NCI-H2107 treated with DMSO at 0.1 percent for 48 hours (cell line): Measurements from ENCODE around the gene MS4A13.
A peak's percentile ranks its signal among the peaks of the same experiment; 100 is the strongest.
"Not testable (repeated sequence)": the region's sequence is repeated elsewhere in the genome, so short reads cannot be mapped to it uniquely, and the experiment has no call there.

Experiments
- DNase-seq: peaks from one replicate; lab custom pipeline; 2025; ENCODE audit not compliant: unreplicated experiment; lab: John Stamatoyannopoulos, UW

Gene MS4A13, protein sequence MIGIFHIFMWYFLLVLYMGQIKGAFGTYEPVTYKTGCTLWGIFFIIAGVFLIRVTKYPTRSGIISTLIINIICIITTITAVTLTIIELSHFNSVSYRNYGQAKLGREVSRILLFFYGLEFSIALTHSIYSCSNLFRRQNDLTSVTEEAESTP

DNA sequence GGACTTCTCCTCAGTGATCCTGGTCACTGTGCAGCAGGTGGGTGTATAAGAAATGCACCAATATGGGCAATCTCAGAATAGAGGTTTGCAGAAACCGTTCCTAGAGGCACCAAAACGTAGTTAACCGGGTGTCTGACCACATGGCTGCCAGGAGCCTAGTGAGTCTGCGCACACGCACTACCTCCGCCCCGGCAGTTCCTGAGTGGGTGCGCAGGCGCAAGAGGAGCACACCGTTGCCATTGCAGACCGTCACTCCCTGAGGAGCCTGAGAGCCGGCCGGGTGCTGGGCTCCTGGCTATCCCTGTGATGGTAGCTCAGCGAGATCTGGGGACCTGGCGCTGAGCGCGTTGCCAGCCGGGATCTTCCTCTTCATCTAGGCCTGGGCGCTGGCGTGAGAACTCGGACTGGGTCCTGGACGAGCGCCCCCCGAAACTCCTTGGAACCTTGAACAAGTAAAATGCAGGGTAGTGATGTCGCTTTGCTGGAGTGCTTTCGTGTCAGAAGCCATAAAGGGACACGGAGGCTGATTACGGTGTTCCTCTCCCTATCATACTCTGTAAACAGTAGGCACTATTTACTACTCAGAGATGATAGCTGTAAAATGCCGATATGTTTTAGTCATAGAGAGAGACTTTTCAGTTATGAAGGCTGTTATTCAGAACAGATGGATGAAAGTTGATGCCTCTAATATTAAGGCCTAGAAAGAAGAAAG, at the start of gene MS4A13:
TSS of gene MS4A13 (plus strand) at position 249 of the 712 bp plus-strand sequence. CDS start 2,692 bp downstream, outside the sequence.
- DNase-seq, result no peak

DNA sequence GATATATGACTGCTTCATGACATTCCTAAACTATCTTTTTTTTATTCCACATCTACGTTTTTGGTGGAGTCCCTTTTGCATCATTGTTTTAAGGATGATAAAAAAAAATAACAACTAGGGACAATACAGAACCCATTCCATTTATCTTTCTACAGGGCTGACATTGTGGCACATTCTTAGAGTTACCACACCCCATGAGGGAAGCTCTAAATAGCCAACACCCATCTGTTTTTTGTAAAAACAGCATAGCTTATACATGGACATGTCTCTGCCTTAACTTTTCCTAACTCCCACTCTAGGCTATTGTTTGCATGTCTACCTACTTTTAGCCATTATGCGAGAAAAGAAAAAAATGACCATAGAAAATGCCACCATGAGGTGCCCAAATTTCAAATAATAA, 46.4 kb upstream of the MS4A13 start:
- no peak for DNase-seq

DNA sequence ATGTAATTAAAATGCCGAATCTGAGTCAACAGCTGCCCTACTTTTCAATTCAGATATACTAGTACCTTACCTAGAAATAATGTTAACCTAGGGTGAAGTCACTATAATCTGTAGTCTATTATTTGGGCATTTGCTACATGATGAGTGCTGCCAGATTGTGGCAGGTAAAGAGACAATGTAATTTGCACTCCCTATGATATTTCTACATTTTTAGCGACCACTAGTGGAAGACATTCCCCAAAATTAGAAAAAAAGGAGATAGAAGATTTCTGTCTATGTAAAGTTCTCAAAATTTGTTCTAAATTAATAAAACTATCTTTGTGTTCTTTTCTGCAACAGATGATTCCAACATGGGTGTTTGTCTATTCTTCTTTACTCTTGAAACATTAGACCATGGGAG, 45.5 kb upstream of the MS4A13 start:
- DNase-seq, result no peak

DNA sequence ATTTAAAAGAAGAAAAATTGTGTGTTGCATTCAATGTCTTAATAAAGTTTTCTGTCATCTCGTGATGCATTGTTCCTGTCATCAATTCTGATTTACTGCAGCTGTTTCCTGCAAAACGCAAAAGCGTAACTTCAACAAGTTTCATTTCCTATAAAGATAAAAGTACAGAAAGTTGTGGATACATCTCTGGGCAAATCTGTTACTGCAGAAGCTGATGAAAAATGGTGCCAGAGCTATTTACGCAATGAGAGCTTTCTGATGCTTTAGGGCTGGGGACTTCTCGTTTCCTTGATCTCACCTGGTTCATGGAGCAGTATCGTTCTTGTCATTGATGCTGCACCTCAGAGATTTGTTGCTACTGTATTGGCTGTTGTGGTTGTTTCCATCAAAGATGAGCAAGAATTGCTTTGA, 38.2 kb upstream of the MS4A13 start:
- no peak for DNase-seq

DNA sequence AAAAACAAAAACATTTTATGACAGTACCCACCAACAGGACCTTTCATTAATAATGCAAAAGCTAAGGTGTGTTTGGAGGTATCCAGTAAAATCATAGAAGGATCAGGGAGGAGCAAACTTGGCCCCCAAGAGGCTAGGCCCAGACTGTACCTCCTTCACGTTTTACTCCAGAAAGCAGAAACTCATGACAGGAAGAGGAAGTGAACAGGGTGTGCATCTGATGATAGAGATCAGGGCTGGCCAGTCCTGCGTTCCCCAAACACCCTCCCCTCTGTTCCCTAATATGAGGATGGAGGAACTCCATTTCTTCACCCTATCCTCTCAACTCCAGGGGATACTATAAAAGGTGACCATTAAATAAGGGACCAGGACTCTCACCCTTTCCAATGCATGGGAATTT, 32.8 kb upstream of the MS4A13 start:
- DNase-seq, result no peak

DNA sequence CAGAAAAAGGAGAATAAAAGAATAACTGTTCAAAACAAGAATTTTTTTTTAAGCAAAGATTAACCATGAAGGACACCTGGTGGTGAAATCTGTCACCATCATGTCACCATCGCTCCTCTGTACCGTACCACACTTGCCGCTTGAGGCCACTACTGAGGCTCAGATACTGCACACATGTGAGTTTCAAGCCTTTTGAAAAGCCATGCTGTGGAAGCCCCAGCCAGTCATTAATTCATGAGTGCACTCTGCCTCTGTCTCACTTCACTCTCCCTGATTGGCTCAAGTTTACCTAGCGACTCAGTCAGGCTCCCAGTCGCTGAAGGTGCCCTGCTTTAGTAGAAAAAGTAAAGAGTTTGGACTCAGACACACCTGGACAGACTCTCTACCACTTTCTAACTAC, 29.2 kb upstream of the MS4A13 start:
- DNase-seq, result peak; percentile 4

DNA sequence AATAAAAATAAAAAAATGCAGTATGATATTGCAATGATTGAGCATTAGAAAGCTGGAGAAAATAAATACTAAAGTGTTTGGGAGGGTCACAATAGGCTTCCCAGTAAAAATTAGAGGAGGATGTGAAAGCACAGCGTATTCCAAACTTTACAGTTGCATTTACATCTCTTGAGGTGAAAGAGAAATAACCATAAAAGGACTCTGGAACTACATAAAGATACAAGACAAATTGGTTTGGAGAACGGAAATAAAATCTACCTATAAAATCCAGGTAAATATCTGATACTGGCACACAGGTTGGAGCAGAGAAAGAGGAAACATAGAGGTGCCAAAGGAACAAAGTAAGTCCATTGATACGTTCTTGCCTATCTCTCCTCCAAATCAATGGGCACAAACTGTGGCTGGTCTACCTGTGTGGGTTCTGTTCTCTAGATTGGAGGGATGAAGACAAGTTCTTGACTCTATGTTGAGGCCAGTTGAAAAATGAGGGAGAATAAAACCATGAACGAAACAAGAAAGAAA, 22.6 kb upstream of the MS4A13 start, which contains the start of gene MS4A12:
TSS of gene MS4A12 (plus strand) at position 291 of the 522 bp plus-strand sequence. CDS start 4,541 bp downstream, outside the sequence.
- DNase-seq, result no peak

DNA sequence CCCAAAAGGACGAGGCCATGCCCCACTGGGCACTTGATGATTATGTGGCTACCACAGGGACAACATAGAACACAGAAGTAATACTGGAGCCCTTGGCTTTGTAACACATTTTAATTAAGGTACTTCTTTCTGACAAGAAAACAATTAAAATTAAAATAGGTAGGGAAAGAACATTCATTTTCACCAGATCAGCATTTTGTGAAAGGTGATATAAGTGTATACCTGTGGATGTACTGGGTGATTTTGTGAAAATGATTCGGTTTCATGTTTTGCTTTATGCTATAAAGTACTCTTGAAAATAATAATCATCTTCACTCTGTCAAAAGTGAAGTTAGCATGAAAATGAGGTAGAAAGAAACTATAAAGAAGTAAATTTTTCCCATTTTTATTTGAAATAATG, 21.7 kb upstream of the MS4A13 start:
- DNase-seq, result no peak

DNA sequence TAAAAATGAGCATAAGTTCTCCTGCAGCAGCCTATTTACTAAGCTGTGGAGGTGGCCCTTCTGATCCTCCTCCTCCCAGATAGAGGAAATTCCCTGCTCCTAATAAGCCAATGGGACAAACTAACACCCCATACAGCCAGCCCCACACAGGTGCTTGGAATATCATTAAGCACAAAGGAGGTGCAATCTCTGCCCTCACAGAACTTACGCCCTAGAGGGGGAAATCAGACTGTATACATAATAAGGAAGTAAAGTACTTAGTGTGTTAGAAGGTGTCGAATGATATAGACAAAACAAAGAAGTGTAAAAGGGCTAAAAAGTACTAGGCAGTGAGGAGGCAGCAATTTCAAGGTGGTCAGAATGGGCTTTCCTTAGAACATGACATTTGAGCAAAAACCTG, 16.8 kb upstream of the MS4A13 start:
- no peak for DNase-seq

DNA sequence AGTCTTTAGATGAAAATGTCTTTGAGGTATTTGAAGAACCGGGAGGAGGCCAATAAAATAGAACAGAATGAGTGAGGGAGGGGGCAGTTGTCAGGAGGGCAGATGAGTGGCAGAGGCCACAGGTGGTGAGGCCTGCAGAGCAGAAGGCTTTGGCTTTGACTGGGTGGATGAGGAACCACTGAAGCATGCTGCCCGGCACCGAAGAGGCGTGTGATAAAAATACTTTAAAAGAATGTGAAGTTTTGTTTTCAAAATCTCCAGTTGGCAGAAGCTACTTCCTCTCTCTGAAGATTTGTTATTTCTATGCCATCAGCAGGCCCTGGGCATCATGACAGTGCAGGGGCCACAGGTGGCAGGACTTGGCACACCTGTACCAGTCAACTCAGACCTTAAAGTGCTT, 16.3 kb upstream of the MS4A13 start:
- no peak for DNase-seq

DNA sequence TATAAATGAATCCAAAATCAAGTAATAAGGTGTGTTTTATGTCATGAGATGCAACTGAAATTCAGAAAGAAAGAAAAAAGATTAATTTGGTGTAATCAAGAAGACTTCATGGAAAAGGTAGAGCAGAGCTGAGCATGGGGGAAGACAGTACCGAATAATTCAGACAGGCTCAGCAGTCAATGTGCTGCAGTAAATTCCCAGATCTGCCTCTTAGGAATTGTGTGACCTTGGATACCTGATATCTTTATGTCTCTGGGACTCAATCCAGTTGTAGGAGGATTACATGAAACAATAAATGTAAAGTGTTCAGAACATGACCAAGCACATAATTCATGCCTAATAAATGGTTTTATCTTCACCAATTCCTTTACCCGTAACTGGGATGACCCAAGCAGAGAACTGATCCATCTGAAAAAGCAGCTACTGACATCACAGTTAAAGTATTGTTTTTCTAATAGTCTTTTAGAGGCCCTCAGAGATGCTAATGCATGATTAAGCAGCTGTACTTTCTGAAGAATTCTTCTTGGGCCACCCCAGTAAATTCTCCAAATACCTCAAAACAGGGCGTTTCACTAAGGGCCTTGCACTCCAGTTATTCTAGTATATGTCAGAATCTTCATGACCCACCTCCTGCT, 14.8 kb upstream of the MS4A13 start:
- DNase-seq, result no peak

DNA sequence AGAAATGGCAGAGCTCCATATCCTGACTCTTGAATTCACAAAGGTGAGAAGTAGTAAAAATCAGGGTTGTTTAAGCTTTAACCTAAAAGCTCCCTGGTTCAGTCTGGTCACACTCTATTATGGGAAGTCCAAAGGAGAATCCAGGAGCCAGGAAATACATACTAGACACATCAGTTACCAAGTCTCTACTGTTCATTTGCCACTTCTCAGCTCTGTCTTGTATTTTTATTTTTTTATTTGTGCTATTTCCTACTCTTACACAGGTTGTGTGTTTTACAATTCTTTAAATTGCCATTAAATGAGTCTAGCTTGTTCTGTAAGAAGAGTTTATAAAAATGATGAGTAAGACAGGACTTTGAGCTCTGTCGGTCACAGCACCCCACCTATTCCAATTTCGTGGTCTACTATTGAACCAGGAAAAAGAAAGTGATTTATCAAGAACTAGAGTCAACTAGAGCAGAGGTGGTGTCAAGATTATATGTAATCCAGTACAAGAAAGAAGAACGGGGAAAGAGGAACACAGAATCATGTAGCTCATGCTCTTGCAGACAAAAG, 12.9 kb upstream of the MS4A13 start:
- no peak for DNase-seq

DNA sequence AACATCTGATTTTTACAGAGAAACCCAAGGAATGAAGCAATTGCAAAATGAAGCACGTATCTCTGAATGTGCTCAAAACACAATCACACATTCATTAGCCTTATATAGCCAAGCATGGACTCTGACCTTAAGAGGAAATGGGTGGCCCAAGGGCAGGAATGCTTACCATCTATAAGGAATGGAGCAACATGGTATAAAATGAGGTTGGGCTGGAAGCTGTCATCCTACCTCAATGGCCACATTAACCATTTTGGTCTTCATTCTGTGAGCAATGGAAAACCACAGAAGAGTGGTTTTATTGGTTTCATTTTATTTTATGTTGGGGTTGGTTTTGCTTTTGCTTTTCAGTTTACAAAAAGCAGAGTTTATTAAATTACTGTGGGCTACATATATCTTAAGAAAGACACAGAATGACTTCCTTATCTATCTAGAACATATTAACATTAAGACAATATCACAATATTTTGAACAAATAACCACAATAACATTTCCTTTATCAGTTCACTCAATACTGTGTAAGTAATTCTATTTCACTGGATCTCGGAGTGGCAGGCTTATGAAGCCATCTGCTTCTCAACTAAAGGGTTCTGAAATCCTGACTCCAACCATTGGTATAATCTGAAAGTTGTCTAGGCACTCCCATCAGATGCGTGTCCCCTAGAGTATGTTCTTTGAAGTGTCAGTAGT, 10.8 kb upstream of the MS4A13 start:
- DNase-seq, result no peak

DNA sequence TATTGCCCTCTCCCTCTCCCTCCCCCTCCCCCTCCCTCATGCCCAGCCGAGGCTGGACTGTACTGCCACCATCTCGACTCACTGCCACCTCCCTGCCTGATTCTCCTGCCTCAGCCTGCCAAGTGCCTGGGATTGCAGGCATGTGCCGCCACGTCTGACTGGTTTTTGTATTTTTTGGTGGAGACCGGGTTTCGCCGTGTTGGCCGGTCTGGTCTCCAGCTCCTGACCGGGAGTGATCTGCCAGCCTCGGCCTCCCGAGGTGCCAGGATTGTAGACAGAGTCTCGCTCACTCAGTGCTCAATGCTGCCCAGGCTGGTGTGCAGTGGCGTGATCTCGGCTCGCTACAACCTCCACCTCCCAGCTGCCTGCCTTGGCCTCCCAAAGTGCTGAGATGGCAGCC, 5.6 kb upstream of the MS4A13 start:
- DNase-seq, result not testable (repeated sequence)

DNA sequence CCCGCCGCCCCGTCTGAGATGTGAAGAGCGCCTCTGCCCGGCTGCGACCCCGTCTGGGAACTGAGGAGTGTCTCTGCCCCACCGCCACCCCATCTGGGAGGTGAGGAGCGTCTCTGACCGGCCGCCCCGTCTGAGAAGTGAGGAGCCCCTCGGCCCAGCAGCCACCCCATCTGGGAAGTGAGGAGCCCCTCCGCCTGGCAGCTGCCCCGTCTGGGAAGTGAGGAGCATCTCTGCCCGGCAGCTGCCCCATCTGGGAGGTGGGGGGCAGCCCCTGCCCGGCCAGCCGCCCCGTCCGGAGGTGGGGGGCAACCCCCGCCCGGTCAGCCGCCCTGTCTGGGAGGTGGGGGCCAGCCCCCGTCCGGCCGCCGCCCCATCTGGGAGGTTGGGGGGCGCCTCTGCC, 5.0 kb upstream of the MS4A13 start:
- not testable (repeated sequence) for DNase-seq

DNA sequence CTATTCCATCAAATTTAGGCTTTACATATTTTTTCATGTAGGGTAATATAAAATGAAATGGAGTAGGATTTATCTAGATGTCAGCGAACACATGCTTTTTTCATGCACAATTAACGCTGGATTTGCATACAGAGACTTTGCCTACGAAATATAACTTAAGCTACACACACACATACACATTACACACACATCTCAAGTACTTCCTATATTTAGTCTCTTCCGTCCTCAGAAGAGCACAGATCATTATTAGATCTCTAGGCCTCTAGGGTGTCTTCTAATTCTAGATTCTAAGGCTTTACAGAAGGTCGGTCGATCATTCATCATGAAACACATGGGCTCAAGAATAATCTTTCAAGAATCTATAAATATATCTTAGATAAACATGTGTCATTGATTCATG, 3.8 kb upstream of the MS4A13 start:
- DNase-seq, result no peak

DNA sequence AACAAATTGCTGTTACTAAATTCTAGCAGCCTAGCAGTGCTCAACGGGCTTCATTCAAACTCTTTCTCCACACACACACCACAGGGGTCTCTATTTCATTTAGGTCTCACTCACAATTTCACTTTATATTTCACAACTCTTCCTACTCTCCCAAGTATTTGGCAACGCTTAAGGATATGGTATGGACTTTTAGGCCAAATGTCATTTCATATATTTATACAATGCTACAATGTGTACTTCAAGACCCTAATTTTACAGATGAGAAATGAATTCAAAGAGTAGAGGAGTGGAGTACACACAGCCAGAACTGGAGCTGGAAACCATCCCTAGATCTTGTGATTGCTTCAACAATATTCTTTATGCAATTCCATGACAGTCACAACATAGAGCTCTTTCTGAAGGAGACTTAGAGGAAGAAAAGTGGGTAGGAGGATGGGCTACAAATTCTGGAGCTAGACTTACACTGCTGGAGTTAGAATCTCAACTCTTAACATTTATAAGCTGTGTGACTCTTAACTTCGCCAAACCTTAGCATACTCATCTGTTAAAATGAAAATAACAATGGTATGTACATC, 2.5 kb upstream of the MS4A13 start:
- DNase-seq, result no peak

DNA sequence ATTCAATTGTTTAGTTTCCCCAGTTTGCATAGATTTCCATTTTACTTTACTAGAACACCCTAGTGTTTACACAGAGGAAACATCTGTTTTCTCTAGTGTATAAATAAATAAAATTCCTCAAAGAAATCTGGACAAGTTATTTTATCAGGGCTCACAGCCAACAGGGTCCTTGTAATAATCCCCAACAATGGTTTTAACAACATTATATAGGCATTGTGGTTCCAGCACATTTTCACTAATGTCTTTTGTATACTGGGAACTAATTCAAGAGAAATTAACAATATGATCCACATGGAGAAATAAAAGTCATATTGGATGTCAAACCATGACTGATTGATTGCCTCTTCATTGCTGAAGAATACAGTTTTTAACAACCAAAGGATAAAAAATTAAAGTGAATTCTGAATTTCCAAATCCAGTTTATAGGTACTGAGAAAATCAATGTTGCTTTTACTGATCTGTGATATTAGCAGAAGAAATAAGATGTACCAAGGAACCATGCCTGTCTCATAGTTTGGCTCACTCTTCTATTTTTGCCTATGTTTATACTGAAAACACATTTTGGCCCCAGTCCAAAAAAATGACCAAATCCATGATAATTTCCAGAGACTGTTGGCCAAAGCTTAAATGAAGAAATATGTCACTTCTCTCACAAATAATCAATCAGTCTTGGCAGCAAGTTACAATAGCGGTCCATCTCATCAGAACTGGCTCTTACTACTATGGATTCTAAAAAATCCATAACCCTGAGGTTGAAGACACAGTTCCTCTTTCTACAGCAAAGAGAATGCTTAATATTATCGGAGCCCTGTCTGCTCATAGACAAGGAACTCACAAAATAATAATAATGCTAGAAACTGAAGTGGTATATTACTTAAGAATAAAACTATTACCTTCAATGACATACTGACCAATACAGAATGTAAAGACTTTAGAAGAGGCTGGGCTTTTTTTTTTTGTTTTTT, 1.4 kb upstream of the MS4A13 start:
- DNase-seq, result no peak

DNA sequence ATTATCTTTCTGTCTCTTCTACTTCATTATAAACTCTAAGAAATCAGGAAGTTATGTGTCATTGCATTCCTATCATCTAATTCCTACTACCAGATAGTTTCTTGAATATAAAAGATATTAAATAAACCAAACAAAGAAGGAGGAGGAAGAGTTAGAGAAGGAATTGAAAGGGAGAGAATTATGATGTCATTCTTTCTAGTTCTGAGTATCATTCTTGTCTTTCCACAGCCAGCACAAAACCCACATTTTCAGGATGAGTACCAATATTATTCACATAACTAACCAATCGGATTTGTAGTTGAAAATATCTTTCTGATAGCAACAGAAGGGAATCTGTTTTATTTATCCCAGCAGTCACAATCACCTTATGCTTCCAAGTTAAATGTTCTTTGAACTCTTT, 13.3 kb downstream of the MS4A13 start:
- DNase-seq, result no peak

DNA sequence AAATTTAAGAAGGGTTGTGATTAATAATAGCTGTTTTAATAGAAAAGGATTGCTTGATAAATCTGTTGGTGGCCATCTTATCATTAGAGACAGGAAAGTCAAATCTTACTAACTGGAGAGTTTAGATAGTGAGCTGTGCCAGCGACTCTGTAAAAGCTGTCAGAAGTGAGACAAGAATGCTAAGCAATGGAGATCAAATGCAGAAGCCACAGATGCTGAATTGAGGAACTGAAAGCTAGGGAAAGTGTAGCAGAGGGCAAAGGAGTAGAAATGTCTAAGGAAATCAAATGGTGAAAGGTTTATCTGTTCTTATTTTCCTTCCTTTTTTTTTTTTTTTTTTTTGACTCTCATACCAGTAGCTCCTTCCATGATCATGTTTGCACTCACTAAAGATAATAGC, 13.7 kb downstream of the MS4A13 start:
- DNase-seq, result no peak
